Activated CD4-positive, alpha-beta T cell treated with anti-CD3 and anti-CD28 coated beads for 1 hour (primary cell): ENCODE data around the gene NIPBL.
"Not testable (repeated sequence)": the region's sequence is repeated elsewhere in the genome, so short reads cannot be mapped to it uniquely, and the experiment has no call there.

ENCODE experiments used
- DNase-seq: peaks from one replicate; pipeline ENCODE4 v3.0.0-alpha.2; 2020

NIPBL gene

GRCh38 chr5:36949593-36949992 lies 73.0 kb downstream of the NIPBL start:
- no peak for DNase-seq

GRCh38 chr5:36950586-36951457 lies 74.3 kb downstream of the NIPBL start:
- DNase-seq: no peak

- DNase-seq: no peak
These were observed 76.5 kb downstream of the NIPBL start for GRCh38 chr5:36953043-36953442.

GRCh38 chr5:36957953-36958537 lies 81.5 kb downstream of the NIPBL start:
- no peak for DNase-seq

GRCh38 chr5:36958612-36959011 lies 82.0 kb downstream of the NIPBL start:
- no peak for DNase-seq

GRCh38 chr5:36965179-36965578 lies 88.6 kb downstream of the NIPBL start:
- no peak for DNase-seq

- DNase-seq: no peak
These were observed 93.3 kb downstream of the NIPBL start for GRCh38 chr5:36969700-36970395.

GRCh38 chr5:36978196-36978595 lies 101.6 kb downstream of the NIPBL start:
- DNase-seq: no peak

- no peak for DNase-seq
These were observed 105.6 kb downstream of the NIPBL start for GRCh38 chr5:36982146-36982545.

GRCh38 chr5:36985387-36985786 lies 108.8 kb downstream of the NIPBL start:
- no peak for DNase-seq

GRCh38 chr5:36988396-36988795 lies 111.8 kb downstream of the NIPBL start:
- DNase-seq: no peak

GRCh38 chr5:36998578-36998977 lies 122.0 kb downstream of the NIPBL start:
- no peak for DNase-seq

- DNase-seq: no peak
These were observed 125.7 kb downstream of the NIPBL start for GRCh38 chr5:37002176-37002751.

- DNase-seq: no peak
These were observed 128.7 kb downstream of the NIPBL start for GRCh38 chr5:37005252-37005651.

GRCh38 chr5:37005946-37006540 lies 129.5 kb downstream of the NIPBL start:
- no peak for DNase-seq

- not testable (repeated sequence) for DNase-seq
These were observed 136.6 kb downstream of the NIPBL start for GRCh38 chr5:37013181-37013580.

- DNase-seq: no peak
These were observed 137.8 kb downstream of the NIPBL start for GRCh38 chr5:37014321-37014720.

- no peak for DNase-seq
These were observed 139.5 kb downstream of the NIPBL start for GRCh38 chr5:37015795-37016666.

- no peak for DNase-seq
These were observed 152.3 kb downstream of the NIPBL start for GRCh38 chr5:37028910-37029309.

- DNase-seq: no peak
These were observed 152.9 kb downstream of the NIPBL start for GRCh38 chr5:37029436-37029835.

GRCh38 chr5:37034955-37035354 lies 158.4 kb downstream of the NIPBL start:
- DNase-seq: no peak

- DNase-seq: no peak
These were observed 161.3 kb downstream of the NIPBL start for GRCh38 chr5:37037840-37038239.
